ENCODE data around the gene CREBBP. TPM values are rescaled to one million over a fixed set of nuclear protein-coding genes. Genes with fewer than 3 reads are reported as not detected.
A peak's percentile ranks its signal among the peaks of the same experiment; 100 is the strongest.

The CREBBP gene
- total RNA-seq, 2 experiments from 2014 or later, result 29.9 to 33.0 TPM

DNA sequence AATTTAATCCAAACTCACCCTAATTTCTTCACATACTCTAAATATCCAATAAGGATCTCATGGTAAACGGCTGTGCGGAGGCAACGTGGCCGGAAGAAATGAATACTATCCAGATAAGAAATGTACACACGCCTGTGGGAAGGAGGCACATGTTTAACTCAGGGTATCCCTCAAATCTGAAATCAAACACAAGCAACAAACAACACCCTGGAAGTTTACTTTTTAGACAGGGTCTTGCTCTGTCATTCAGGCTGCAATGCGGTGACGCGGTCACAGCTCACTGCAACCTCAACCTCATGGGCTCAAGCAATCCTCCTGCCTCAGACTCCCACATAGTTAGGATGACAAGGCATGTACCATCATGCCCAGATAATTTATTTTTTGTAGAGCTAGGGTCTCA is 142.0 kb downstream of the CREBBP start:
- intact Hi-C loops (cut with micrococcal nuclease), result no loop called here
- Mint-ChIP-seq H3K4me1 (ENCODE audit: low read depth) (no peaks in the 10 kb centered on the region), H3K27me3 (ENCODE audit: low read depth) (no peaks in the 10 kb centered on the region), H3K36me3 (ENCODE audit: low read depth) (peaks cover 29% of the 10 kb centered on the region), H3K4me3 (no peak overlapping the region), H3K27ac (peak overlapping the region; percentile 30), H3K9me3 (no peaks in the 10 kb centered on the region)
- DNase-seq, result no peak
- CTCF ChIA-PET, result no interaction called here

DNA sequence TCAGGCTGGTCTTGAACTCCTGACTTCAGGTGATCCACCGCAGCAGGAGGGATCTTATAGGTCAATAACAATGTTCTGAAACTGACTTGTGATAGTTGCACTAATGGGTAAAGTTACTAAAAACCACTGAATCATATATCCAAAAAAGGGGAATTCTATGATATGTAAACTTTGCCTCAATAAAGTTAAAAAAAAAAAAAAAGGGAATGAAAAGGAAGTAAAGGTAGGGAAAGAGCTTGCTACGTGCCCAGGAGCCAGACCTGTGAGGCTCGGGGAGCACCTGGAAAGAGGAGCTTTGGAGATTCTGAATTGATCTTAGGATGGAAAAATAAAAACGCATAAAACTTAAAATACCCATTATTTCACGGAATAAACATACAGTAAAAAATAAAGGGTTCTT is 142.4 kb downstream of the CREBBP start:
- H3K4me3 Mint-ChIP-seq, result no peak overlapping the region
- DNase-seq, result no peak
- no peaks in the 10 kb centered on the region for H3K27me3 Mint-ChIP-seq (ENCODE audit: low read depth)
- H3K9me3 Mint-ChIP-seq, result no peaks in the 10 kb centered on the region
- no peaks in the 10 kb centered on the region for H3K4me1 Mint-ChIP-seq (ENCODE audit: low read depth)
- H3K36me3 Mint-ChIP-seq (ENCODE audit: low read depth), result peaks cover 29% of the 10 kb centered on the region
- CTCF ChIA-PET, result no interaction called here
- H3K27ac Mint-ChIP-seq, result peak overlapping the region; percentile 36
- intact Hi-C loops (cut with micrococcal nuclease), result no loop called here

DNA sequence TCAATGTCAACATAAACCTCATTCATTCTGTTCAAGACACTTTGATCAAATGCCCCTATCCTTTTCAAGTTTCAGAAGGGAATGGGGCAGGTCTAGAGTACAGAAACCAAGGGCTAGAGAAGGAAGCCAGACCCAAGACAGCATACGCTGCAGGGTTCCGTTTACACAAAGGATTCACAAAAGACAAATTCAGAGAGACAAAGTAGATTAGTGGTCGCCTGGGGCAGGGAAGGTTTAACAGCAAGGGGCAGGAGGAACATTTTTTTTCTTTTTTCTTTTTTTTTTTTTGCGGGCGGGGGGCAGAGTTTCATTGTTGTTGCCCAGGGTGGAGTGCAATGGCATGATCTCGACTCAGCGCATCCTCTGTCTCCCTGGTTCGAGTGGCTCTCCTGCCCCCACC is 143.3 kb downstream of the CREBBP start:
- H3K9me3 Mint-ChIP-seq, result no peaks in the 10 kb centered on the region
- H3K27ac Mint-ChIP-seq, result no peak overlapping the region
- CTCF ChIA-PET, result no interaction called here
- no peak overlapping the region for H3K4me3 Mint-ChIP-seq
- H3K36me3 Mint-ChIP-seq (ENCODE audit: low read depth), result peaks cover 27% of the 10 kb centered on the region
- no peaks in the 10 kb centered on the region for H3K4me1 Mint-ChIP-seq (ENCODE audit: low read depth)
- no peaks in the 10 kb centered on the region for H3K27me3 Mint-ChIP-seq (ENCODE audit: low read depth)
- no peak for DNase-seq
- intact Hi-C loops (cut with micrococcal nuclease), result no loop called here

DNA sequence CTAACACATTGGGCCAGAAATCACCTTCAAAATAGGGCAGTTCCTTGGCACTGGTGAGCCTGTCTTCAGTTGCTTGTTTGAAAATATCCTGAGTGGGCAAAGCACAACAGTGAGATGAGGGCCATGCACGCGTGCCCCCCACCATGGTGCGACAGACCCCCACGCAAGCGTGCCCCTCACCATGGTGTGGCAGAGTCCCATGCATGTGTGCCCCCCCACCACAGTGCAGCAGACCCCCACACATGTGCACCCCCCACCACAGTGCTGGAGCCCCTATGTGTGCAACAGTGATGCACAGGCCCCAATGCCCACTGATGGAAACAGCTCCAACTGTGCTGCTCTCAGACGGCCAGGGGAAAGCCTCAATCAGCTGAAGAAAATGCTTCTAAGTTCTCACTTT is 144.4 kb downstream of the CREBBP start:
- no peaks in the 10 kb centered on the region for H3K4me1 Mint-ChIP-seq (ENCODE audit: low read depth)
- H3K36me3 Mint-ChIP-seq (ENCODE audit: low read depth), result peaks cover 32% of the 10 kb centered on the region
- DNase-seq, result no peak
- no peaks in the 10 kb centered on the region for H3K27me3 Mint-ChIP-seq (ENCODE audit: low read depth)
- no peaks in the 10 kb centered on the region for H3K9me3 Mint-ChIP-seq
- H3K27ac Mint-ChIP-seq, result peak overlapping the region; percentile 50
- intact Hi-C loops (cut with micrococcal nuclease), result no loop called here
- no peak overlapping the region for H3K4me3 Mint-ChIP-seq
- CTCF ChIA-PET, result interaction anchor here (0.5 kb wide), 1 partner anchor 30 kb away, joined by 3 read pairs; no protein-coding TSS in a partner anchor

DNA sequence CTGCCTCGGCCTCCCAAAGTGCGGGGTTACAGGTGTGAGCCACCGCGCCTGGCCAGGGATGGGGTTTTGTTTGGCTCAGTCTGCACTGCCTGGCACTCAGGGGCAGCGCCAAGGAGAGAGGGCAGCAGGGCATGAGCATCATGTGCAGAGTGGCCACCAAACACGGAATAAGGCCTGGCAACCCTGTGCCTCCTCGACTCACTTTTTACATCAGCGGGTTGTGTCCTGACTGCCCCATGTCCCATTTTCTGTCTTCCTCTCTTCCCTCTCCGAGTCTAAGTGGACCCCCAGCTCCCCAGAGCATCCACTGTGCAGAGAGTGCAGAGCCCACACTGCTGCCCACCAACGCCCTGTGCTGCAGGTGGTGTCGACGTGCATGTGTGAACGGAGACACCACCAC is 145.0 kb downstream of the CREBBP start:
- Mint-ChIP-seq H3K36me3 (ENCODE audit: low read depth) (peaks cover 35% of the 10 kb centered on the region), H3K27me3 (ENCODE audit: low read depth) (no peaks in the 10 kb centered on the region), H3K4me3 (no peak overlapping the region), H3K27ac (peak overlapping the region; percentile 30), H3K4me1 (ENCODE audit: low read depth) (no peaks in the 10 kb centered on the region), H3K9me3 (no peaks in the 10 kb centered on the region)
- intact Hi-C loops (cut with micrococcal nuclease), result no loop called here
- DNase-seq, result no peak
- CTCF ChIA-PET, result no interaction called here

DNA sequence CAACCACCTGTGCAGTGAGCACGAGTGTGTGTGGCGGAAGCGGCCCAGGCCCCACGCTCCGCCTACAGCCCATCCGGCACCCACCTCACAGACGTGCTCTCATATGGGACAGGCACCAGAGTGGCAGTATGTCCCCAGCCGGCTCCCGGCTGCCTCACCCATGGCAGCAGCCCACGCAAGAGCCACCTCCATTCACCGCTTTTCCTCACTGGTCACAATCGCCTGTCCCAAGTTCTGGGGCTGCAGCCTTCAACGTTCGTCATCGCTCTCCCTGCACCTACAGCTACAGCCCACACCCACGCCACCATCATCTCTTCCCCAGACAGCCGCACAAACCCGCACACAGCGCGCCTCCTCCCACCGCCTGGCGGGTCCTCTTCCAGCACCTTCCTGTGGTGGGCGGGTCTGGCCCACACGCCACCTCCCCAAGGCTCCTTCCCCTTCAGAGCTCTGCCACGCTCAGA is 145.7 kb downstream of the CREBBP start:
- H3K9me3 Mint-ChIP-seq, result no peaks in the 10 kb centered on the region
- H3K4me1 Mint-ChIP-seq (ENCODE audit: low read depth), result no peaks in the 10 kb centered on the region
- no peak overlapping the region for H3K27ac Mint-ChIP-seq
- no peaks in the 10 kb centered on the region for H3K27me3 Mint-ChIP-seq (ENCODE audit: low read depth)
- H3K36me3 Mint-ChIP-seq (ENCODE audit: low read depth), result peaks cover 39% of the 10 kb centered on the region
- H3K4me3 Mint-ChIP-seq, result no peak overlapping the region
- CTCF ChIA-PET, result no interaction called here
- no peak for DNase-seq
- intact Hi-C loops (cut with micrococcal nuclease), result no loop called here

DNA sequence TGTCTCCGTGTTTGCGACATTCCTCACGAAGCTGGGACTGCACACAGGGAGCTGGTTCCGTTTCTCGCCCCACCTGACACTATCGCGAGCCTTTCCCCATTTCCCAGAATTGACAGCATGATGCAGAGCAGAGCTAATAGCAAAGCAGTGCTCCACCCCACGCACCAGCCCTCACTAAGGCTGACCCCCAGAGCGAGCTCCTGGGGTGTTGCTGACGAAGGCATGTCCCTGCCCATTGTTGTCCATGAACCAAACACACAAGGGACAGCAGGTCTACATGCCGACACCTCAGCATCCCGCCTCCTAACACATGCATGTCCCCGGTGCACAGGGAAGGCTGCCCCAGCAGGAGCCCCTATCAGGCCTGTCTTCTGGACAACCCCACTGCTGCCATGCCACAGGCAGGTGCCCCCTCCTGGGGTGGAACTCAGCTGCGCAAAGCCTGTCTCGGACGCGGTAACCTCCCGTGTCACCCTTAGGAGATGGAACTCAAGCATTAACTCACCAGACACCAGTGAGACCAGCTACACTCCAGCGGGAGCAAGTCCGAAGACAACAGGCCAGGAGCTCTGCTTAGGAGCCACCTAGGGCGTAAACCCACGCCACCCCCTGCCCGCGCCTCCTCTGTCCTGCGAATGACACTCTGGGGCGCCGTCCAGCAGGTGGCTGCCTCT is 146.3 kb downstream of the CREBBP start:
- H3K36me3 Mint-ChIP-seq (ENCODE audit: low read depth), result peaks cover 39% of the 10 kb centered on the region
- CTCF ChIA-PET, result no interaction called here
- H3K27ac Mint-ChIP-seq, result no peak overlapping the region
- H3K4me3 Mint-ChIP-seq, result no peak overlapping the region
- no peaks in the 10 kb centered on the region for H3K9me3 Mint-ChIP-seq
- no peak for DNase-seq
- intact Hi-C loops (cut with micrococcal nuclease), result no loop called here
- no peaks in the 10 kb centered on the region for H3K27me3 Mint-ChIP-seq (ENCODE audit: low read depth)
- no peaks in the 10 kb centered on the region for H3K4me1 Mint-ChIP-seq (ENCODE audit: low read depth)

DNA sequence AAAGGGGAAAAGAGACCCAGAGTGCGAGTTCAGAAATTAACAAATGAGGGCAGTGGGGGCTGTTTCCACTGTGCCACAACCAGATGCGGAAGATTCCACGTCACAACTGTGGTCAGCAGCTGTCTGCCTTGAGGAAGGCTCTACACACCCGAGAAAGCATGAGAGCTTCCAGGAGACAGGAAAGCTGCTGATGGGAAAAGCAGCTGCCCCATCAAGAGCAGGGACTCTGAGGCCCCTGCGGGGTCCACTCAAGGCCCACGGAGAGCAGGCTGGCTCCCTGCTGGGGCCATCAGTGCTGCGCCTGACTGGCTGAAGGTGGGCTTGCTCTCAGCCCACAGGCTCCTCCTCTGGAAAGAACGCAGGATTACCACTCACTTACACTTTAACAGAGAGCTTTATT is 148.3 kb downstream of the CREBBP start:
- H3K4me1 Mint-ChIP-seq (ENCODE audit: low read depth), result no peaks in the 10 kb centered on the region
- no peak overlapping the region for H3K4me3 Mint-ChIP-seq
- H3K27ac Mint-ChIP-seq, result no peak overlapping the region
- no peaks in the 10 kb centered on the region for H3K9me3 Mint-ChIP-seq
- CTCF ChIA-PET, result no interaction called here
- no peak for DNase-seq
- no peaks in the 10 kb centered on the region for H3K27me3 Mint-ChIP-seq (ENCODE audit: low read depth)
- H3K36me3 Mint-ChIP-seq (ENCODE audit: low read depth), result peaks cover 40% of the 10 kb centered on the region
- intact Hi-C loops (cut with micrococcal nuclease), result no loop called here

DNA sequence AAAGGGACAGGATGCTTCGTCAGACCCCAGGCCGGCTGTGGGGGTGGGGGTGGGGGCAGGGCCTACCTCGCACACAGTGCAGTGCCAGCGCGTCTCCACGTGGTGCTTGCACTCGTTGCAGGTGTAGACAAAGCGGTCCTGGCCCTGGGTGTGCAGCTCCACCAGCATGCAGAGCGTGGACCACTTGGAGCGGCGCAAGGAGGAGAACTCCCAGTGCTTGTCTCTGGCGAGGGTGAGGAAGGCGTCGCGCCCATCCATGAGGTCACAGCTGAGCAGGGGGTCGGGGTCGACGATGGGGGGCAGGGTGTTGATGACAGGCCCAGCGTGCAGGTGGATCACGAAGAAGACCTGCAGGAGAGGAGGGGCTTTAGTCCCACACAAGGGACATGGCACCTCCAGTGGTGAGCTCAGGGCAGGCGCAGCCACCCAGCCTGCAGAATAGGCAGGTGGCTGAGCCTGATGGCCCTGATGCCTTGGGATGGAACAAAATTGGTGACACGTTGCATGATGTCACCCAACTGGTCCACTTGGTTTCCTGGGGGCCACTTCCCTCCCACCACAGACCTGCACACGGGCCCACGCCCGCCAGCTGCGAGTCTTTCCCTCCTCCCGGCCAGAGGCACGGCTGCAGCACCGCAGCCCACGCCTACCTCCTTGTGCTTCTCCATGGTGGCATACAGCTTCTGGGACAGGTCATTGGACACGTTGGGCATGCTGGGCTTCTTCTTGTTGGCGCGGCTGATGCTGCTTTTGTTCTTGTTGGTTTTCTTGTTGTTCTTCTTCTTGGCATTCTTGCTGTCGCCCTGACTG is 149.2 kb downstream of the CREBBP start:
- Mint-ChIP-seq H3K27me3 (ENCODE audit: low read depth) (no peaks in the 10 kb centered on the region), H3K4me3 (no peak overlapping the region), H3K4me1 (ENCODE audit: low read depth) (no peaks in the 10 kb centered on the region), H3K36me3 (ENCODE audit: low read depth) (peaks cover 38% of the 10 kb centered on the region), H3K27ac (no peak overlapping the region), H3K9me3 (no peaks in the 10 kb centered on the region)
- CTCF ChIA-PET, result no interaction called here
- intact Hi-C loops (cut with micrococcal nuclease), result no loop called here
- no peak for DNase-seq

DNA sequence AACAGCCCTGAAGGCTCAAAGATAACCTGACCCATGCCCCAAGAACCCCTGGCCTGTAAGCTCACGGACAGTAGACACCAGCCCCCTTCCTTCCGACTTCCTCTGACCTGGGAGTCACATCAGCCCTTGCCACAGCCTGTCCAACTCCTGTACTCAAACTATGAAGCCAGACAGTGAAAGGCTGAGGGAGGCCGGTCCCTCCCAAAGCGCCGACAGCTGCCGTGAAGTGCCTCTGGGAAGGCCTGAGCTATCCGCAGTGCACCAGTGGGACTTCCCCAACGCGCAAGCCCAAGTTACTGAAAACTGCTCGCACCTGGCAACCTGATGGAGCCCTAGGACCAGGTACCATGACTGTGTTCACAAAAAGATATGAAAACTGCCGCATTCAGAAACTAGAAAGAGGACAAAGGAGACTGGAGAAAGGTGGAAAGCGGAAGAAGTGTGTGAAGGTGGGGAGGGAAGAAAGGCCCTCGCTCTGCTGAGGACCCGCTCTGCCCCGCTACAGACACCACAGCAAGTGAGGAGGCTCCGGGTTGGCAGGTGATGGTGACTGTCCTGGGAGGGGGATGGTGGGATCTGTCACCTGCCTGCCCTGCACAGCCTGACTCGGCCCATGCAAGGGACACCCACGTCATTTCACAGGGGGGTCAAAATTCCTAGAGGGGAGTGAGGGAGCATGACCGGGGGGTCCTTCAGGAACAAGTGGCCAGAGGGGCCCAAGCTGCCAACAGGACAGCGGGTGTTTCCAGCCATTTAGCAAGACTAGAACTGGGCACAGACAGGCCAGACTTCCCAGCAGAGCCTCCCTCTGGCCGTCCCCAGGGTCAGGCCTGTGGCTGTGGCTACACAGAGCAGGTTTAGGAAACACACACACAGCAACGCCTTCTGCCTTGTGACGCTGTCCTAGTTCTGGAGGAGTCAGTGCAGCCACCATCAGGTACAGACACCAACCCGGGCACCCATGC is 150.1 kb downstream of the CREBBP start:
- no peaks in the 10 kb centered on the region for H3K27me3 Mint-ChIP-seq (ENCODE audit: low read depth)
- intact Hi-C loops (cut with micrococcal nuclease), result no loop called here
- H3K4me3 Mint-ChIP-seq, result no peak overlapping the region
- no peaks in the 10 kb centered on the region for H3K4me1 Mint-ChIP-seq (ENCODE audit: low read depth)
- no peak for DNase-seq
- CTCF ChIA-PET, result no interaction called here
- H3K9me3 Mint-ChIP-seq, result no peaks in the 10 kb centered on the region
- H3K36me3 Mint-ChIP-seq (ENCODE audit: low read depth), result peaks cover 34% of the 10 kb centered on the region
- no peak overlapping the region for H3K27ac Mint-ChIP-seq

DNA sequence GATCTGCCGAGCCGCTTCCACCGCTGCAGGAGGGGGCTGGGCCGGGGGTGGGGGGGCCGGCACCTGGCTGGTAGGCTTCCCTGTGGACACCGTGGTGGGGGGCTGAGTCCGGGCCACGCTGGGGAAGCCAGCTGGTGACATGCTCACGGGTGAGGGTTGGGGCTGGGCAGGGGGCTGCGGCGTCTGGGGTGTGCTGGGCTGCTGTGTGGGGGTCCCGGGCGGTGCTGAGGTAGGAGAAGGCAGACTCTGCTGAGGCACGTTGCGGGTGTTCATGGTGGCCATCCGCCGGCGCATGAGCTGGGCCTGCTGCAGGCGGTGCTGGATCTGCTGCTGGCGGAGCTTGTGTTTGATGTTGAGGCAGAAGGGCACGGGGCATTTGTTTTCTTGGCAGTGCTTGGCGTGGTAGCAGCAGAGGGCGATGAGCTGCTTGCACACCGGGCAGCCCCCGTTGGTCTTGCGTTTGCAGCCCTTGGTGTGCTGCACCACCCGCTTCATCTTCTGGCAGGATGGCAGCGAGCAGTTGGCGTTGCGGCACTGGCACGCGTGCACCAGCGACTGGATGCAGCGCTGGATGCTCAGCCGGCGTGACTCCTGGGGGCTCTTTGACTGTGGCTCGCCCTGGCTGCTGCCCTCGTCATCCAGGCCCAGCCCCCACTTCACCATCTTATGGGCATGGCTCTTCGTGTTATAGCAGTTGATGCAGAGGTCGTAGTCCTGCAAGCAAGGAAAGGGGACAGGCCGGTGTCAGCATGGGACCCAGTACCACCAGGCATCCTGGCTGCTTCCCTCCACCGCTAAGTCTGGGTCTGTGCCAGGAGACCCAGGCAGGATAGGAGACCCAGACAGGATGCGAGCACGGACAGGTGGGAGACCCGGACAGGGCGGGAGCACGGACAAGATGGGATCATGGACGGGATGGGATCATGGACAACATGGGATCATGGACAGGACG is 151.1 kb downstream of the CREBBP start:
- DNase-seq, result no peak
- Mint-ChIP-seq H3K27me3 (ENCODE audit: low read depth) (no peaks in the 10 kb centered on the region), H3K27ac (no peak overlapping the region), H3K9me3 (no peaks in the 10 kb centered on the region), H3K36me3 (ENCODE audit: low read depth) (peaks cover 30% of the 10 kb centered on the region), H3K4me1 (ENCODE audit: low read depth) (no peaks in the 10 kb centered on the region), H3K4me3 (no peak overlapping the region)
- CTCF ChIA-PET, result interaction anchor here (0.5 to 0.6 kb wide), 2 partner anchors 149 to 277 kb away, joined by 3 to 5 read pairs; no protein-coding TSS in a partner anchor
- intact Hi-C loops (cut with micrococcal nuclease), result no loop called here

Data from activated naive CD4-positive, alpha-beta T cell treated with anti-CD3 and anti-CD28 coated beads for 36 hours (primary cell).